K562 (cell line): ENCODE data around the gene LDLRAD3. TPM values are rescaled to one million over a fixed set of nuclear protein-coding genes. Genes with fewer than 3 reads are reported as not detected.

ENCODE experiments used
- ATAC-seq: fragments of 200-7000 bp; cut with Tn5 transposase; 3 replicates; pipeline ENCODE4 v1.9.1; 2020; ENCODE audit warnings: moderate library complexity
- BruUV-seq: library from RNA; stranded (reverse); fragments of 400-500 nt; replicated peaks from 2 replicates; lab custom pipeline; 2021; lab: Mats Ljungman, UMichigan
- CTCF ChIA-PET: fragments of 300-600 bp; formaldehyde crosslinking; extraction: SDS; loops from one replicate; lab custom pipeline; 2021; ENCODE audit warnings: low intra/inter-chr PET ratio; lab: Yijun Ruan, JAX
- POLR2A ChIA-PET: fragments of 300-600, 350-650 bp; sonication (Branson Sonifier 250); formaldehyde crosslinking; extraction: SDS; loops from one replicate; lab custom pipeline; 2021; ENCODE audit warnings: antibody characterized with exemption, inconsistent platforms; lab: Yijun Ruan, JAX
- DNase-seq, 4 experiments: peaks; one replicate each; pipeline versions ENCODE4 v3.0.0 to v3.0.0-alpha.2; 2011 to 2018; ENCODE audit warnings: low spot score in 3 of 4, mixed read lengths in 3 of 4; ENCODE audit errors: extremely low read depth in 1 of 4
- FAIRE-seq: peaks from 2 replicates; lab custom pipeline; 2011; peaks lifted over from hg19 to GRCh38; lab: Jason Lieb, UNC
- H2AFZ ChIP-seq: 2 replicates; pipeline ENCODE4 v1.6.0; 2011; ENCODE audit warnings: low read depth, low read length, control low read depth, inconsistent platforms
- H3K27ac ChIP-seq: fragments of 200-600 bp; 3 replicates; pipeline ENCODE4 v1.8.0; 2011; ENCODE audit warnings: low read depth, mild to moderate bottlenecking, control low read depth, inconsistent platforms, low read length, moderate library complexity, mixed read lengths; ENCODE audit errors: extremely low read depth
- H3K27me3 ChIP-seq, 2 experiments: fragments of 300-600 bp in 1 of 2; 2 replicates in 1 of 2; 3 replicates in 1 of 2; pipeline versions ENCODE4 v1.6.0 to v1.8.0; 2011; ENCODE audit warnings: inconsistent platforms in 2 of 2, low read length in 2 of 2, mild to moderate bottlenecking in 1 of 2, mixed read lengths in 1 of 2, moderate library complexity in 1 of 2; ENCODE audit not compliant: control insufficient read depth in 2 of 2, insufficient read depth in 2 of 2
- H3K36me3 ChIP-seq: fragments of 300-600 bp; 3 replicates; pipeline ENCODE4 v1.8.0; 2011; ENCODE audit warnings: mild to moderate bottlenecking, low read length, inconsistent platforms; ENCODE audit not compliant: control insufficient read depth, insufficient read depth
- H3K4me1 ChIP-seq, 2 experiments: fragments of 200-600 bp in 1 of 2; replicated peaks in 1 of 2; 2 replicates in 1 of 2; 3 replicates in 1 of 2; pipeline versions ENCODE4 v1.5.1 to v1.8.0; 2011; ENCODE audit warnings: inconsistent platforms in 2 of 2, low read length in 2 of 2, mild to moderate bottlenecking in 1 of 2, mixed read lengths in 1 of 2, moderate library complexity in 1 of 2; ENCODE audit not compliant: control insufficient read depth in 2 of 2, insufficient read depth in 2 of 2
- H3K4me2 ChIP-seq: 2 replicates; pipeline ENCODE4 v1.6.1; 2011; ENCODE audit warnings: low read length, control low read depth, inconsistent platforms, mixed read lengths; ENCODE audit not compliant: insufficient read depth
- H3K4me3 ChIP-seq: fragments of 200-600 bp; sonication (generic), shearing (Covaris generic); 2 replicates; pipeline ENCODE4 v1.5.1; 2016; ENCODE audit warnings: control low read depth, inconsistent platforms
- H3K79me2 ChIP-seq: fragments of 200-600 bp; 3 replicates; pipeline ENCODE4 v1.8.0; 2011; ENCODE audit warnings: low read length, inconsistent platforms; ENCODE audit not compliant: control insufficient read depth, insufficient read depth
- H3K9ac ChIP-seq, 2 experiments: 2 replicates each; pipeline versions ENCODE4 v1.6.0 to v1.6.1; 2011; ENCODE audit warnings: low read depth in 2 of 2, low read length in 2 of 2, control low read depth in 1 of 2, inconsistent platforms in 1 of 2, mild to moderate bottlenecking in 1 of 2, mixed read lengths in 1 of 2; ENCODE audit not compliant: insufficient read depth in 1 of 2
- H3K9me1 ChIP-seq: one replicate; pipeline ENCODE4 v1.6.0; 2011; ENCODE audit warnings: inconsistent platforms, mild to moderate bottlenecking, low read length, moderate library complexity; ENCODE audit not compliant: control insufficient read depth, insufficient read depth
- H3K9me3 ChIP-seq: replicated peaks from 2 replicates; pipeline ENCODE4 v1.5.1; 2011; ENCODE audit warnings: low read depth, low read length, inconsistent platforms; ENCODE audit not compliant: control insufficient read depth, insufficient read depth
- H4K20me1 ChIP-seq: replicated peaks from 2 replicates; pipeline ENCODE4 v1.6.1; 2011; ENCODE audit warnings: low read length, inconsistent platforms, mixed read lengths; ENCODE audit not compliant: control insufficient read depth, insufficient read depth
- ARID3A ChIP-seq: IDR thresholded peaks from 2 replicates; pipeline ENCODE4 v1.6.1; 2012; ENCODE audit warnings: low read depth, low read length, improper control_type of control experiment, borderline replicate concordance
- ASH1L ChIP-seq: fragments of 450-650 bp; IDR thresholded peaks from 2 replicates; pipeline ENCODE4 v1.6.1; 2018; ENCODE audit warnings: borderline replicate concordance, mild to moderate bottlenecking, low read depth; ENCODE audit not compliant: partially characterized antibody
- GABPB1 ChIP-seq: sonication (generic); formaldehyde crosslinking; IDR thresholded peaks from 2 replicates; pipeline ENCODE4 v1.8.0; 2022; ENCODE audit warnings: mild to moderate bottlenecking, missing genetic modification reagents
- SAP30 ChIP-seq: fragments of 200-600 bp; sonication (generic); IDR thresholded peaks from 2 replicates; pipeline ENCODE4 v1.6.1; 2012; ENCODE audit warnings: borderline replicate concordance, low read depth, mild to moderate bottlenecking, moderate library complexity, low read length, control low read depth, inconsistent platforms; ENCODE audit not compliant: insufficient read depth, poor library complexity, severe bottlenecking
- ZNF592 ChIP-seq: fragments of 450-650 bp; IDR thresholded peaks from 2 replicates; pipeline ENCODE4 v1.6.1; 2017; ENCODE audit warnings: antibody characterized with exemption, mild to moderate bottlenecking
- ZNF707 ChIP-seq: fragments of 250-450 bp; sonication (Bioruptor Pico); conservative IDR thresholded peaks from 2 replicates; pipeline ENCODE4 v1.8.0; 2022; ENCODE audit warnings: inconsistent platforms, mild to moderate bottlenecking, moderate library complexity
- WGBS: fragments of 100-300 bp; shearing (Covaris generic); methylation state at CpG from one replicate; pipeline ENCODE4 v1.1.6; 2016; ENCODE audit warnings: low coverage, mixed read lengths; ENCODE audit not compliant: insufficient coverage; ENCODE audit errors: missing lambda C conversion rate; 5-methylcytosine and 5-hydroxymethylcytosine counted together
- in situ Hi-C: fragments of 300-500 bp; cut with MboI; formaldehyde crosslinking; loops from 4 replicates; pipeline ENCODE4 v1.15.0; 2018; ENCODE audit warnings: inconsistent platforms, mixed read lengths
- intact Hi-C: fragments of 100-400 bp; cut with micrococcal nuclease; formaldehyde crosslinking; loops from 2 replicates; pipeline ENCODE4 v1.14.2; 2022
- polyA plus RNA-seq, 8 experiments: library from polyadenylated mRNA; depleted of rRNA in 4 of 8; stranded (reverse) in 5 of 8; unstranded in 3 of 8; fragments of >200 nt; fragmentation: Nextera tagmentation in 2 of 8; fragmentation: Illumina TruSeq in 1 of 8; extraction: Ambion mirVana in 2 of 8; extraction: Trizol in 1 of 8; gene quantifications; 2 replicates each; pipeline versions ENCODE4 v1.2.1 to v1.2.3, GENCODE V29; 2011 to 2014; ENCODE audit warnings: inconsistent platforms in 1 of 8, missing spikeins in 1 of 8
- total RNA-seq, 7 experiments: library from RNA; depleted of rRNA in 6 of 7; stranded (reverse); fragments of >200 nt in 6 of 7; fragmentation: Illumina TruSeq in 2 of 7; extraction: Trizol in 2 of 7; gene quantifications; 2 replicates each; pipeline versions ENCODE4 v1.2.1 to v1.2.3, GENCODE V29; 2011 to 2021; ENCODE audit warnings: low replicate concordance in 1 of 7
- TF ChIP-seq, protein P1 (sequence below): fragments of 250-450 bp; sonication (Bioruptor Pico); IDR thresholded peaks from 2 replicates; pipeline ENCODE4 v1.8.0; 2021; ENCODE audit warnings: mild to moderate bottlenecking, moderate library complexity
- TF ChIP-seq, protein P2 (sequence below): fragments of 250-450 bp; sonication (Bioruptor Pico); IDR thresholded peaks from 2 replicates; pipeline ENCODE4 v1.5.0; 2021; ENCODE audit warnings: mild to moderate bottlenecking, moderate library complexity

LDLRAD3 gene
- total and polyA plus RNA-seq, 9 of the 15 experiments (the other 6 are each of a cell fraction or from before 2014, with no cell fraction given): 0.73 to 7.2 (median 3.5) TPM

DNA sequence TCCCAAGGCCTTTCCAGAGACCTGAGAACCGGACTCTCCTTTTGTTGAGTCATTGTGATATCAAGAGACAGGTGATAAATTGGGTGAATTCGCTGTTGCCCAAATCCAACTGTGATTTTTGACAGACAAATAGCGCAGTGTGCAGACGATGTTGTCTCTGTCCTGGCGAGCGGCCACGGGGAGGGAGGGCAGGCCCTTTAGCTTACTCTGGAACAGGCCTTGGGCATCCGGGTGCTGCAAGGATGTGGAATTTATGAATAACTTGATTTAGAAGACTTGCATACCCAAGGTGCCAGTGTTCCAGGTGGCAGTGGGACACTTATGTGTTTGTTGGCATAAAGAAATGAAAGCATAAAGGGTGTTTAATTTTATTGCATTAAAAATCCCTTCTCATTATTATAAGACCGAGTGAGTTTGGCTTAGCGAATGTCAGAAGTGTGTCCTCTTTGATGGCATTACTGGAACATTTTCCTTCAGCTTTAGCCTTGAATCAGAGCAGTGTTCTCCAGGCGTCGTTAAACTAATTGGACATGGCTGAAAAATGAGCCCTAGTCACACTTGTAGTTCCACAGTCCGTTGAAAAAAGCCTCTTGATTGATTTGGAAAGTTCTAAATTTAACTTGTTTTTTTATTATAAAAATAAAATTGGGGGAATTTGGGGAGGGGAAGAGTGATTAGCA is 9.4 kb downstream of the LDLRAD3 start (continued):
- TF ChIP-seq, protein P1, sequence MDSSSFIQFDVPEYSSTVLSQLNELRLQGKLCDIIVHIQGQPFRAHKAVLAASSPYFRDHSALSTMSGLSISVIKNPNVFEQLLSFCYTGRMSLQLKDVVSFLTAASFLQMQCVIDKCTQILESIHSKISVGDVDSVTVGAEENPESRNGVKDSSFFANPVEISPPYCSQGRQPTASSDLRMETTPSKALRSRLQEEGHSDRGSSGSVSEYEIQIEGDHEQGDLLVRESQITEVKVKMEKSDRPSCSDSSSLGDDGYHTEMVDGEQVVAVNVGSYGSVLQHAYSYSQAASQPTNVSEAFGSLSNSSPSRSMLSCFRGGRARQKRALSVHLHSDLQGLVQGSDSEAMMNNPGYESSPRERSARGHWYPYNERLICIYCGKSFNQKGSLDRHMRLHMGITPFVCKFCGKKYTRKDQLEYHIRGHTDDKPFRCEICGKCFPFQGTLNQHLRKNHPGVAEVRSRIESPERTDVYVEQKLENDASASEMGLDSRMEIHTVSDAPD (CRISPR knock-in tag): no peak
- TF ChIP-seq, protein P2, sequence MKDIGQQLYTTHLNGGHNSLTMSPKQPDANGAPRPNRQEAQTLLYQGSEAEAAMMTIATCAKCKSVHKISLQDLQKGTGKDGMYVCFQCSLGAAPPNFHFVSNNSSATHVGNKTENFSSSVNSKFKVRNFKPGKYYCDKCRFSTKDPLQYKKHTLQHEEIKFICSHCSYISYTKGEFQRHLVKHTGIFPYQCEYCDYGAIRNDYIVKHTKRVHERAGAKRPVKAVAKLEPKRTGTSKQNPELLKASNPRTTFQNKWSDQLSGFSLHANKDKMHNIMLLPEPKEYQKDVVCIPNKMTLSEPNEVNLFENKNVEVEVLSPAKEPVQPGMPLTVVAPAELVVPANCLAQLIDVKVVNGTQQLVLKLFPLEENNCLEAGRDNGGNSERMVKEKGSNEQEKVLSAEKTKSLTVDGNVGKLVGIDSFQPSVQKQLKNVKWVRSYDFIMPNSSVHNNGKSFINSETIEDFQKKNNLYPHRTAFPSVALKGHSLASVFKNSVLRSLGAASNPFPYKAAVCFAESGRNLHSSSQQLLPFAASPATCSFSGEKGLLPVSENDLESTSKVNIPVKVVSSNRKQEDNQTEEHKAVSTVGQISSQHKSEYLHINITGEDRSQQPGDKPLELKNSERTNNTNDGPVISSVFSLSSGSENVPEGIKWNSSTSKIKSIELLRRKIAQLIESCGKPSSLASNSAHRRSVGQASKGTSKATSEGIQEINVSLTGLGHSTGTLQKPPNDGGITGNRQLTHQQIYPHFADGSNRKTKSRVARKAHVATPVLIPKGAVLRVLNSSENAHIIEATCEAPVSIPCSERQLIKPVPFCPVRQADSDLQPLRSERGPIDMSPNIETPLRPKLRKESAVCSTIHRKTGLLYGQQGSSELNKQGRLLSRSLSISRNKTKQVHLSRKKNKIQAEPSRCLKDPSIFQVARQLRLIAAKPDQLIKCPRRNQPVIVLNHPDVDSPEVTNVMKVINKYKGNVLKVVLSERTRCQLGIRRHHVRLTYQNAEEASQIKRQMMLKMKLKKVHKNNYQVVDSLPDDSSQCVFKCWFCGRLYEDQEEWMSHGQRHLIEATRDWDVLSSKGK: no peak
- TF ChIP-seq ZNF707: no peak

DNA sequence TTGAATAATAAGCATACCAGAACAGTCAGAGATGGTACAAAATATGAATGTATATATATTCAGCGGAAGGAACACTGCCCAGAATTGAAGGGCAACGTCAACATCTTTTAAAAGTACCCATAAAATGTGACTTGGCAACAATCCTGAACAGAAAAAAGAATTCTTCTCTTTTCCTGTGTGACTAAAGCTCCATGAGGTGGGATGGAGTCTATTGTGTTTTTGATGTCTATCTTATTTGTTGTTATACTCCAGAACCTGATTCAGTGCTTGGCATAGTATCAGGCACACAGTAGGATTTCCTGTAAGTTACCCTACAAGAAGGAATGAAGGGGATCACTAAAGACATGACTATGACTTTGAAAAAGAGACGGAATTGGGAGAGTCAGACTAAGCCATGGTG is 10.3 kb downstream of the LDLRAD3 start:
- DNase-seq: no peak
- Histone ChIP-seq H3K27me3 (peaks cover 4 to 14% of the 10 kb centered on the region in 2 experiments; a peak in 4 of 5 replicates), H2AFZ (no peak overlapping the region), H3K9me3 (no peaks in the 10 kb centered on the region), H3K4me3 (no peak overlapping the region), H4K20me1 (0 out of 2 replicates have a peak, but pooled peaks cover 12% of the 10 kb centered on the region), H3K4me1 (no peaks in the 10 kb centered on the region), H3K36me3 (no peaks in the 10 kb centered on the region), H3K79me2 (no peaks in the 10 kb centered on the region), H3K27ac (no peak overlapping the region), H3K9me1 (no peaks in the 10 kb centered on the region), H3K4me2 (no peak overlapping the region), H3K9ac (no peak overlapping the region)
- in situ Hi-C loops: no loop called here
- intact Hi-C loops: no loop called here
- ATAC-seq: no peak
- no TSS peak for BruUV-seq
- WGBS: 5% methylated on average over 3 of the region's 3 CpGs
- ChIA-PET POLR2A (no interaction called here), CTCF (no interaction called here)
- FAIRE-seq: no peak
- no peak for TF ChIP-seq ARID3A
- no peak for TF ChIP-seq SAP30
- TF ChIP-seq GABPB1 (CRISPR knock-in tag): no peak
- no peak for TF ChIP-seq ZNF592
- no peak for TF ChIP-seq ASH1L
